H9 (cell line): ENCODE measurements around the gene ATXN7. TPM values are rescaled to one million over a fixed set of nuclear protein-coding genes. Genes with fewer than 3 reads are reported as not detected.
A peak's percentile ranks its signal among the peaks of the same experiment; 100 is the strongest.

Experiments used
- DNase-seq: peaks from one replicate; pipeline ENCODE4 v3.0.0-alpha.2; 2017
- H2AFZ ChIP-seq: one replicate; pipeline ENCODE4 v1.6.1; 2013; ENCODE audit warnings: mild to moderate bottlenecking, low read length, control low read depth, moderate library complexity
- H2AK5ac ChIP-seq: 2 replicates; pipeline ENCODE4 v1.6.1; 2013; ENCODE audit warnings: low read length, control low read depth, mixed read lengths; ENCODE audit not compliant: insufficient read length
- H2BK120ac ChIP-seq: one replicate; pipeline ENCODE4 v1.6.1; 2013; ENCODE audit warnings: low read depth, mild to moderate bottlenecking, low read length, control low read depth, inconsistent platforms; ENCODE audit not compliant: poor library complexity, severe bottlenecking
- H2BK12ac ChIP-seq: 2 replicates; pipeline ENCODE4 v1.6.1; 2013; ENCODE audit warnings: low read length, control low read depth, mixed read lengths, low read depth; ENCODE audit not compliant: insufficient read length
- H2BK15ac ChIP-seq: 2 replicates; pipeline ENCODE4 v1.6.1; 2013; ENCODE audit warnings: low read depth, low read length, control low read depth
- H2BK20ac ChIP-seq: one replicate; pipeline ENCODE4 v1.6.1; 2013; ENCODE audit warnings: low read depth, mild to moderate bottlenecking, low read length, control low read depth, inconsistent platforms; ENCODE audit not compliant: poor library complexity, severe bottlenecking
- H2BK5ac ChIP-seq: 2 replicates; pipeline ENCODE4 v1.6.1; 2013; ENCODE audit warnings: low read length, control low read depth, mixed read lengths; ENCODE audit not compliant: insufficient read length
- H3K14ac ChIP-seq: 2 replicates; pipeline ENCODE4 v1.6.1; 2013; ENCODE audit warnings: low read length, control low read depth; ENCODE audit not compliant: insufficient read depth
- H3K18ac ChIP-seq: 2 replicates; pipeline ENCODE4 v1.6.1; 2013; ENCODE audit warnings: low read depth, mild to moderate bottlenecking, mixed read lengths, low read length, control low read depth; ENCODE audit not compliant: insufficient read length
- H3K23ac ChIP-seq: 2 replicates; pipeline ENCODE4 v1.6.1; 2013; ENCODE audit warnings: low read length, control low read depth, mixed read lengths, low read depth; ENCODE audit not compliant: insufficient read length
- H3K23me2 ChIP-seq: 2 replicates; pipeline ENCODE4 v1.6.1; 2013; ENCODE audit warnings: low read depth, mild to moderate bottlenecking, mixed read lengths, low read length, control low read depth; ENCODE audit not compliant: insufficient read length, poor library complexity, severe bottlenecking
- H3K27ac ChIP-seq: 2 replicates; pipeline ENCODE4 v1.5.1; 2013; ENCODE audit warnings: low read length, control low read depth, mixed read lengths, low read depth; ENCODE audit not compliant: insufficient read length
- H3K27me3 ChIP-seq: 2 replicates; pipeline ENCODE4 v1.6.1; 2013; ENCODE audit warnings: low read length, control low read depth, inconsistent platforms; ENCODE audit not compliant: insufficient read depth
- H3K4ac ChIP-seq: 2 replicates; pipeline ENCODE4 v1.6.1; 2013; ENCODE audit warnings: low read depth, mild to moderate bottlenecking, control low read depth, inconsistent platforms, low read length, moderate library complexity
- H3K4me1 ChIP-seq: 2 replicates; pipeline ENCODE4 v1.6.1; 2013; ENCODE audit warnings: low read length, control low read depth, inconsistent platforms; ENCODE audit not compliant: insufficient read depth
- H3K4me2 ChIP-seq: 2 replicates; pipeline ENCODE4 v1.6.1; 2013; ENCODE audit warnings: low read length, control low read depth, mixed read lengths; ENCODE audit not compliant: insufficient read length, insufficient read depth
- H3K56ac ChIP-seq: 2 replicates; pipeline ENCODE4 v1.6.1; 2013; ENCODE audit warnings: low read depth, mild to moderate bottlenecking, mixed read lengths, low read length, control low read depth; ENCODE audit not compliant: insufficient read length
- H3K79me1 ChIP-seq: 2 replicates; pipeline ENCODE4 v1.6.1; 2013; ENCODE audit warnings: low read depth, mild to moderate bottlenecking, moderate library complexity, low read length, control low read depth, inconsistent platforms; ENCODE audit not compliant: insufficient read depth, poor library complexity, severe bottlenecking
- H3K79me2 ChIP-seq: 2 replicates; pipeline ENCODE4 v1.6.1; 2013; ENCODE audit warnings: low read length, control low read depth, inconsistent platforms; ENCODE audit not compliant: insufficient read depth
- H3K9ac ChIP-seq: 2 replicates; pipeline ENCODE4 v1.6.1; 2013; ENCODE audit warnings: low read length, control low read depth, mixed read lengths; ENCODE audit not compliant: insufficient read length; ENCODE audit errors: extremely low read depth
- H3K9me3 ChIP-seq: one replicate; pipeline ENCODE4 v1.6.1; 2013; ENCODE audit warnings: low read depth, low read length, inconsistent platforms; ENCODE audit not compliant: control insufficient read depth
- H3T11ph ChIP-seq: one replicate; pipeline ENCODE4 v1.6.1; 2013; ENCODE audit warnings: mild to moderate bottlenecking, low read length, control low read depth, inconsistent platforms
- H4K20me1 ChIP-seq: one replicate; pipeline ENCODE4 v1.6.1; 2013; ENCODE audit not compliant: control insufficient read depth, insufficient read length, insufficient read depth
- H4K5ac ChIP-seq: 2 replicates; pipeline ENCODE4 v1.6.1; 2013; ENCODE audit warnings: low read depth, mild to moderate bottlenecking, mixed read lengths, low read length, control low read depth; ENCODE audit not compliant: insufficient read length
- H4K8ac ChIP-seq: replicated peaks from 2 replicates; pipeline ENCODE4 v1.6.1; 2013; ENCODE audit warnings: low read length, control low read depth, mixed read lengths, low read depth; ENCODE audit not compliant: insufficient read length
- H4K91ac ChIP-seq: 2 replicates; pipeline ENCODE4 v1.6.1; 2013; ENCODE audit warnings: low read depth, mild to moderate bottlenecking, moderate library complexity, mixed read lengths, low read length, control low read depth; ENCODE audit not compliant: insufficient read length
- H3K27ac Mint-ChIP-seq, 3 experiments: 2 replicates in 2 of 3; 3 replicates in 1 of 3; pipeline ENCODE4 v1.8.0; 2020 to 2021; ENCODE audit warnings: mixed read lengths in 3 of 3, mild to moderate bottlenecking in 1 of 3, moderate library complexity in 1 of 3
- H3K27me3 Mint-ChIP-seq: 2 replicates; pipeline ENCODE4 v1.8.0; 2021; ENCODE audit warnings: low read depth, mild to moderate bottlenecking, moderate library complexity, mixed read lengths
- H3K36me3 Mint-ChIP-seq, 3 experiments: 2 replicates in 2 of 3; 3 replicates in 1 of 3; pipeline ENCODE4 v1.8.0; 2020 to 2021; ENCODE audit warnings: low read depth in 3 of 3, mixed read lengths in 3 of 3; ENCODE audit not compliant: insufficient read depth in 1 of 3
- H3K4me1 Mint-ChIP-seq, 2 experiments: 2 replicates each; pipeline ENCODE4 v1.8.0; 2020; ENCODE audit warnings: mixed read lengths in 2 of 2
- H3K4me3 Mint-ChIP-seq, 2 experiments: 2 replicates in 1 of 2; 3 replicates in 1 of 2; pipeline ENCODE4 v1.8.0; 2020 to 2021; ENCODE audit warnings: mild to moderate bottlenecking in 2 of 2, mixed read lengths in 2 of 2, moderate library complexity in 1 of 2
- H3K9me3 Mint-ChIP-seq, 2 experiments: 2 replicates in 1 of 2; 3 replicates in 1 of 2; pipeline ENCODE4 v1.8.0; 2020; ENCODE audit warnings: mild to moderate bottlenecking in 2 of 2, mixed read lengths in 2 of 2, moderate library complexity in 1 of 2
- WGBS: extraction: QIAGEN DNeasy Blood & Tissue Kit; methylation state at CpG from one replicate; pipeline ENCODE4 v1.1.7; 2013; ENCODE audit warnings: missing lambda C conversion rate, low lambda C conversion rate, mixed read lengths; ENCODE audit not compliant: insufficient read length; ENCODE audit errors: extremely low coverage; 5-methylcytosine and 5-hydroxymethylcytosine counted together
- total RNA-seq: library from RNA; stranded (reverse); gene quantifications from 2 replicates; pipeline ENCODE4 v1.2.1, GENCODE V29; 2021
- TF ChIP-seq, protein P1 (sequence below): fragments of 200-600 bp; sonication (generic); conservative IDR thresholded peaks from 3 replicates; pipeline ENCODE4 v1.8.0; 2021; ENCODE audit warnings: antibody characterized with exemption, mild to moderate bottlenecking

ATXN7 gene
- total RNA-seq, 1 experiment from 2014 or later = 21.5 TPM

- Histone ChIP-seq H3K9ac (no peak overlapping the region), H2AK5ac (no peak overlapping the region), H4K5ac (no peak overlapping the region), H2AFZ (no peak overlapping the region), H3K4me1 (0 out of 2 replicates have a peak, but pooled peaks cover 3% of the 10 kb centered on the region), H3K9me3 (no peaks in the 10 kb centered on the region), H4K20me1 (no peaks in the 10 kb centered on the region), H3K79me2 (no peaks in the 10 kb centered on the region), H3K18ac (no peak overlapping the region), H3T11ph (no peak overlapping the region), H2BK20ac (no peak overlapping the region), H3K23me2 (no peaks in the 10 kb centered on the region), H2BK120ac (no peak overlapping the region), H3K4me2 (no peak overlapping the region), H2BK15ac (no peak overlapping the region), H4K91ac (no peak overlapping the region), H2BK5ac (no peak overlapping the region), H3K79me1 (no peaks in the 10 kb centered on the region), H4K8ac (no peak overlapping the region), H3K14ac (no peak overlapping the region), H3K4ac (no peak overlapping the region), H3K56ac (no peak overlapping the region), H2BK12ac (no peak overlapping the region), H3K27me3 (no peaks in the 10 kb centered on the region), H3K27ac (no peak overlapping the region), H3K23ac (no peak overlapping the region)
- no CpG with 5 or more reads among the region's 3 CpGs for WGBS
- Mint-ChIP-seq H3K36me3 (no peaks in the 10 kb centered on the region), H3K4me1 (peaks cover 15 to 25% of the 10 kb centered on the region in 2 experiments), H3K27me3 (no peaks in the 10 kb centered on the region), H3K27ac (0 out of 7 replicates have a peak overlapping the region, but pooled peaks of 1 of the 3 experiments have one; percentile 10), H3K4me3 (no peak overlapping the region), H3K9me3 (no peaks in the 10 kb centered on the region)
- no peak for DNase-seq
- TF ChIP-seq, protein P1, sequence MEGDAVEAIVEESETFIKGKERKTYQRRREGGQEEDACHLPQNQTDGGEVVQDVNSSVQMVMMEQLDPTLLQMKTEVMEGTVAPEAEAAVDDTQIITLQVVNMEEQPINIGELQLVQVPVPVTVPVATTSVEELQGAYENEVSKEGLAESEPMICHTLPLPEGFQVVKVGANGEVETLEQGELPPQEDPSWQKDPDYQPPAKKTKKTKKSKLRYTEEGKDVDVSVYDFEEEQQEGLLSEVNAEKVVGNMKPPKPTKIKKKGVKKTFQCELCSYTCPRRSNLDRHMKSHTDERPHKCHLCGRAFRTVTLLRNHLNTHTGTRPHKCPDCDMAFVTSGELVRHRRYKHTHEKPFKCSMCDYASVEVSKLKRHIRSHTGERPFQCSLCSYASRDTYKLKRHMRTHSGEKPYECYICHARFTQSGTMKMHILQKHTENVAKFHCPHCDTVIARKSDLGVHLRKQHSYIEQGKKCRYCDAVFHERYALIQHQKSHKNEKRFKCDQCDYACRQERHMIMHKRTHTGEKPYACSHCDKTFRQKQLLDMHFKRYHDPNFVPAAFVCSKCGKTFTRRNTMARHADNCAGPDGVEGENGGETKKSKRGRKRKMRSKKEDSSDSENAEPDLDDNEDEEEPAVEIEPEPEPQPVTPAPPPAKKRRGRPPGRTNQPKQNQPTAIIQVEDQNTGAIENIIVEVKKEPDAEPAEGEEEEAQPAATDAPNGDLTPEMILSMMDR = no peak
Measured at GRCh38 chr3:63814237-63814636, 49.4 kb upstream of the ATXN7 start.
